Heart left ventricle (tissue), 13 donors: Measurements from ENCODE around the gene CACTIN.

Experiments used
- CTCF ChIP-seq, 12 donors: fragments of 200-600 bp; sonication (generic) in 4 of 12; IDR thresholded peaks; one replicate each; pipeline versions ENCODE4 v1.5.0 to v1.8.0; 2018 to 2022; ENCODE audit warnings: antibody characterized with exemption in 12 of 12, mild to moderate bottlenecking in 5 of 12
- POLR2A ChIP-seq, 2 donors: fragments of 450-650 bp; IDR thresholded peaks; one replicate each; pipeline ENCODE4 v1.6.1; 2017; ENCODE audit warnings: antibody characterized with exemption in 2 of 2, mild to moderate bottlenecking in 2 of 2, moderate library complexity in 2 of 2
- donor health status: ischemic (EF 13 %, LVEDD 7.1; RV severe dilation, severe dysfunction).
- donor health status: DM: no; HTN: yes; CAD: no.
- donor health status: DM: no; HTN: no; CAD: no.
- donor health status: ischemic (EF 25% LVEDD 6.9; RV normal size, moderate dysfunction).
- donor health status: ischemic (EF 25% LVEDD 5.7; RV mildly dilated, moderate dysfunction).
- donor health status: ischemic (EF 35%, LVEDD 5.7; RV mildly dilated, moderate dysfunction).
- donor health status: nonischemic (EF 11% LVEDD 7.7; RV severe dilation, severe dysfunction).
- donor health status: DM: yes; HTN: yes; CAD: no.
- donor health status: PGD.
- donor health status: ischemic (EF 29% LVEDD 5.4; RV normal size, mild dysfunction).
- donor health status: nonischemic (EF 23%, LVEDD 6.1; RV moderate dilation, normal function).

GRCh38 chr19:3660493-3661219, 34.1 kb upstream of the CACTIN start:
- no peak for TF ChIP-seq CTCF (IDR thresholded peaks at IDR 0.05)
- no peak for TF ChIP-seq POLR2A (IDR thresholded peaks at IDR 0.05)
